ENCODE data around the gene ZEB2.
A peak's percentile ranks its signal among the peaks of the same experiment; 100 is the strongest.

Gene ZEB2

GRCh38 chr2:144414324-144414845 is 105.5 kb downstream of the ZEB2 start:
- DNase-seq = no peak

GRCh38 chr2:144412709-144413108 is 107.2 kb downstream of the ZEB2 start:
- DNase-seq = no peak

GRCh38 chr2:144411473-144411872 is 108.4 kb downstream of the ZEB2 start:
- no peak for DNase-seq

GRCh38 chr2:144409241-144409640 is 110.7 kb downstream of the ZEB2 start:
- no peak for DNase-seq

GRCh38 chr2:144407262-144407661 is 112.7 kb downstream of the ZEB2 start:
- no peak for DNase-seq

- no peak for DNase-seq
These were observed 113.7 kb downstream of the ZEB2 start for GRCh38 chr2:144405982-144406788.

GRCh38 chr2:144405321-144405720 is 114.6 kb downstream of the ZEB2 start:
- no peak for DNase-seq

GRCh38 chr2:144404586-144405314 is 115.2 kb downstream of the ZEB2 start:
- no peak for DNase-seq

- DNase-seq = no peak
These were observed 116.0 kb downstream of the ZEB2 start for GRCh38 chr2:144403933-144404332.

- DNase-seq = no peak
These were observed 117.7 kb downstream of the ZEB2 start for GRCh38 chr2:144402251-144402650.

- peak in 1 of 2 experiments; percentile 8 for DNase-seq
These were observed 118.9 kb downstream of the ZEB2 start for GRCh38 chr2:144401036-144401435.

GRCh38 chr2:144396318-144396717 is 123.6 kb downstream of the ZEB2 start:
- DNase-seq = no peak

GRCh38 chr2:144390424-144391020 is 129.4 kb downstream of the ZEB2 start:
- DNase-seq = no peak

GRCh38 chr2:144389930-144390311 is 130.0 kb downstream of the ZEB2 start:
- no peak for DNase-seq

- DNase-seq = no peak
These were observed 130.6 kb downstream of the ZEB2 start for GRCh38 chr2:144389151-144389929.

GRCh38 chr2:144385381-144385780 is 134.5 kb downstream of the ZEB2 start:
- DNase-seq = no peak

GRCh38 chr2:144383571-144384100 is 136.3 kb downstream of the ZEB2 start:
- no peak for DNase-seq

GRCh38 chr2:144382849-144383248 is 137.1 kb downstream of the ZEB2 start:
- no peak for DNase-seq

GRCh38 chr2:144381716-144382115 is 138.2 kb downstream of the ZEB2 start:
- no peak for DNase-seq

GRCh38 chr2:144379851-144380311 is 140.0 kb downstream of the ZEB2 start:
- no peak for DNase-seq

- no peak for DNase-seq
These were observed 141.4 kb downstream of the ZEB2 start for GRCh38 chr2:144378551-144378950.

GRCh38 chr2:144377914-144378313 is 142.0 kb downstream of the ZEB2 start:
- no peak for DNase-seq
